ENCODE data around the gene PPP6R2. TPM values are rescaled to one million over a fixed set of nuclear protein-coding genes. Genes with fewer than 3 reads are reported as not detected.
A peak's percentile ranks its signal among the peaks of the same experiment; 100 is the strongest.

Gene PPP6R2
- total RNA-seq, 4 donors from 2014 or later, result 65.7 to 103 (median 74.0) TPM

GRCh38 chr22:50481045-50481439 lies 137.9 kb downstream of the PPP6R2 start:
- Histone ChIP-seq H3K9me3 (no peaks in the 10 kb centered on the region), H3K4me3 (replicated peaks in 1 of 3) (peak overlapping the region; percentile 24 to 58 (median 54)), H3K36me3 (no peaks in the 10 kb centered on the region), H3K27ac (peak overlapping the region; percentile 73 to 92 (median 86)), H3K27me3 (no peaks in the 10 kb centered on the region), H3K4me1 (peaks cover 46 to 56% of the 10 kb centered on the region in 2 donors)
- TF ChIP-seq POLR2A (IDR thresholded peaks at IDR 0.05) (no peak), CTCF (IDR thresholded peaks at IDR 0.05) (no peak)
- intact Hi-C loops (cut with DNase I), result no loop called here
- no peak for DNase-seq
- 30% methylated on average over 2 of the region's 45 CpGs; no CpG with 5 or more reads in 1 of the 2 donors for WGBS, 2 donors

GRCh38 chr22:50481440-50482106 lies 138.4 kb downstream of the PPP6R2 start, which contains the start of gene ADM2:
Gene ADM2 (plus strand): TSS chr22:50481543. CDS start chr22:50481848, 305 bp downstream.
- Histone ChIP-seq H3K27ac (peak within 1 kb of the TSS; percentile 73 to 92 (median 86)), H3K27me3 (no peaks in the 10 kb centered on the region), H3K4me3 (replicated peaks in 1 of 3) (peak within 1 kb of the TSS; percentile 24 to 58 (median 54)), H3K9me3 (no peaks in the 10 kb centered on the region), H3K4me1 (peaks cover 51 to 61% of the 10 kb centered on the region in 2 donors), H3K36me3 (no peaks in the 10 kb centered on the region)
- intact Hi-C loops (cut with DNase I), result no loop called here
- 0 to 5% methylated on average over 4 to 13 of the region's 70 CpGs for WGBS, 2 donors
- DNase-seq, result peak; percentile 68
- peak in 1 of 2 donors; percentile 50 for TF ChIP-seq POLR2A (IDR thresholded peaks at IDR 0.05)
- TF ChIP-seq CTCF (IDR thresholded peaks at IDR 0.05), result no peak

GRCh38 chr22:50482107-50483074 lies 139.3 kb downstream of the PPP6R2 start:
- no peaks in the 10 kb centered on the region for H3K27me3 ChIP-seq
- no peak for TF ChIP-seq POLR2A (IDR thresholded peaks at IDR 0.05)
- TF ChIP-seq CTCF (IDR thresholded peaks at IDR 0.05), result no peak

GRCh38 chr22:50483106-50483505 lies 140.0 kb downstream of the PPP6R2 start:
- Histone ChIP-seq H3K4me1 (peaks cover 58 to 76% of the 10 kb centered on the region in 2 donors), H3K27me3 (no peaks in the 10 kb centered on the region), H3K9me3 (no peaks in the 10 kb centered on the region), H3K27ac (peak overlapping the region; percentile 80 to 92 (median 86)), H3K36me3 (no peaks in the 10 kb centered on the region), H3K4me3 (replicated peaks in 1 of 3) (peak overlapping the region in 1 of 3 donors; percentile 54)
- intact Hi-C loops (cut with DNase I), result no loop called here
- 79 to 90% methylated on average over 6 to 8 of the region's 10 CpGs for WGBS, 2 donors
- no peak for DNase-seq
- TF ChIP-seq CTCF (IDR thresholded peaks at IDR 0.05) (no peak), POLR2A (IDR thresholded peaks at IDR 0.05) (no peak)

More at GRCh38 chr22:50482107-50483074, 139.3 kb downstream of the PPP6R2 start:
- peaks cover 58 to 69% of the 10 kb centered on the region in 2 donors for H3K4me1 ChIP-seq
- H3K9me3 ChIP-seq, result no peaks in the 10 kb centered on the region
- peak overlapping the region; percentile 24 to 58 (median 54) for H3K4me3 ChIP-seq (replicated peaks in 1 of 3)
- 83 to 90% methylated on average over 4 of the region's 35 CpGs for WGBS, 2 donors
- intact Hi-C loops (cut with DNase I), result no loop called here
- DNase-seq, result peak; percentile 43 to 52
- no peaks in the 10 kb centered on the region for H3K36me3 ChIP-seq
- peak overlapping the region; percentile 80 to 92 (median 86) for H3K27ac ChIP-seq

All from thyroid gland (tissue), 4 donors.